ENCODE measurements around the gene TMEM170A. TPM values are rescaled to one million over a fixed set of nuclear protein-coding genes. Genes with fewer than 3 reads are reported as not detected.
A peak's percentile ranks its signal among the peaks of the same experiment; 100 is the strongest.

The TMEM170A gene
- total RNA-seq, 1 experiment from 2014 or later = 46.8 TPM

- Histone ChIP-seq H4K20me1 (ENCODE audit: control insufficient read depth, insufficient read depth, insufficient read length) (no peaks in the 10 kb centered on the region), H2AFZ (ENCODE audit: low read length) (no peak overlapping the region), H3K4me1 (ENCODE audit: insufficient read depth, low read length) (no peaks in the 10 kb centered on the region), H4K5ac (ENCODE audit: insufficient read length, low read depth, low read length) (no peak overlapping the region), H2BK5ac (ENCODE audit: insufficient read length, low read length) (no peak overlapping the region), H3K4me2 (ENCODE audit: insufficient read depth, insufficient read length, low read length) (no peak overlapping the region), H2BK120ac (ENCODE audit: low read depth, low read length, poor library complexity, severe bottlenecking) (no peak overlapping the region), H4K91ac (ENCODE audit: insufficient read length, low read depth, low read length) (no peak overlapping the region), H2BK20ac (ENCODE audit: low read depth, low read length, poor library complexity, severe bottlenecking) (no peak overlapping the region), H3K79me1 (ENCODE audit: insufficient read depth, low read depth, low read length, poor library complexity, severe bottlenecking) (no peaks in the 10 kb centered on the region), H3K18ac (ENCODE audit: insufficient read length, low read depth, low read length) (no peak overlapping the region), H2AK5ac (ENCODE audit: insufficient read length, low read length) (no peak overlapping the region), H3K27ac (ENCODE audit: insufficient read length, low read depth, low read length) (no peak overlapping the region), H2BK12ac (ENCODE audit: insufficient read length, low read depth, low read length) (no peak overlapping the region), H3K9ac (ENCODE audit: extremely low read depth, insufficient read length, low read length) (no peak overlapping the region), H3K56ac (ENCODE audit: insufficient read length, low read depth, low read length) (no peak overlapping the region), H3K23me2 (ENCODE audit: insufficient read length, low read depth, low read length, poor library complexity, severe bottlenecking) (peaks cover 2% of the 10 kb centered on the region), H3K4ac (ENCODE audit: low read depth, low read length) (no peak overlapping the region), H2BK15ac (ENCODE audit: low read depth, low read length) (no peak overlapping the region), H3K23ac (ENCODE audit: insufficient read length, low read depth, low read length) (no peak overlapping the region), H3K79me2 (ENCODE audit: insufficient read depth, low read length) (no peaks in the 10 kb centered on the region), H3T11ph (ENCODE audit: low read length) (no peak overlapping the region), H3K27me3 (ENCODE audit: insufficient read depth, low read length) (no peaks in the 10 kb centered on the region), H3K9me3 (ENCODE audit: control insufficient read depth, low read depth, low read length) (no peaks in the 10 kb centered on the region), H4K8ac (replicated peaks; ENCODE audit: insufficient read length, low read depth, low read length) (no peak overlapping the region), H3K14ac (ENCODE audit: insufficient read depth, low read length) (no peak overlapping the region)
- no peak for DNase-seq
- no peaks in the 10 kb centered on the region for H3K27me3 Mint-ChIP-seq (ENCODE audit: low read depth)
- TF ChIP-seq CTCF (conservative IDR thresholded peaks at IDR 0.05) = no peak
- 0 out of 7 replicates have a peak overlapping the region, but pooled peaks of 1 of the 3 experiments have one; percentile 9 for H3K27ac Mint-ChIP-seq
- H3K4me1 Mint-ChIP-seq = peaks cover 6 to 22% of the 10 kb centered on the region in 2 experiments; a peak in 3 of 4 replicates
- no peak overlapping the region for H3K4me3 Mint-ChIP-seq
- H3K9me3 Mint-ChIP-seq = no peaks in the 10 kb centered on the region; a peak in 1 of 5 replicates
- peaks cover 6 to 26% (median 21%) of the 10 kb centered on the region in 3 experiments; a peak in 6 of 7 replicates for H3K36me3 Mint-ChIP-seq (ENCODE audit: insufficient read depth in 1 of 3, low read depth in 3 of 3)
- no CpG with 5 or more reads among the region's 2 CpGs for WGBS (ENCODE audit: extremely low coverage, insufficient read length, low lambda C conversion rate)
These were observed 23.8 kb upstream of the TMEM170A start for GRCh38 chr16:75488322-75488721.

Measured in H9 (cell line).